ELF-1 (cell line): ENCODE results near the gene MAGIX.

Experiments used
- DNase-seq: peaks from one replicate; pipeline ENCODE4 v3.0.0-alpha.2; 2016; ENCODE audit warnings: low read depth, low spot score

Gene MAGIX

DNA sequence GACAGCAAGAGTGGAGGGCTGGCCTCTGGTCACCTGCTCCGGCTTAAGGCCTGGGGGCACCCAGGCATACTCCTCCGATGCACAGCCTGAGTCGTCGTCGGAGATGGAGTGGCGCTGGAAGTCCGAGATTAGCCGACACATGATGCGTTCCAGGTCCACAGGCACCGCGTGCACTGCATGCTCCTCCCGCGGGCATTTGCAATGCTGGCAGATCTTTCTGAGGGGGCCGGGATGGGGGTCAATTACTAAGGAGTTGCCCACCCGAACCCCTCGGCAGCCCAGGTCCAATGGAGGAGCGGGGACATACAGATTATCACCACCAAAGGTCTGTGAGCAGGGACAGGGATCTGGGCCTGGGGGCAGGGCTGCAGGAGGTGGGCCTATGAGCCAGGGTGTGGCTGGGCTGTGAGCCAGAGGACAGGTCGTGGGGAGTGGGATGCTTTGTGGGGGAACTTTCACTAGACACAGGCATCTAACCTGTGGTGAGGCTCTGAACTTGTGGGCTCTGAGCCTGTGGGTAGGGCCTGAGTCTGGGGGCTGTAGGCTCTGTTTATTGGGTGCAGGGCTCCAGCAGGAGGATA, 21.2 kb downstream of the MAGIX start:
- DNase-seq = no peak

GRCh38 chrX:49184294-49185281, 22.0 kb downstream of the MAGIX start:
- peak; percentile 99 for DNase-seq

- peak; percentile 89 for DNase-seq
Observed at GRCh38 chrX:49186125-49187027, 23.8 kb downstream of the MAGIX start, which contains the start of gene PRICKLE3. PRICKLE3 (minus strand) TSS chrX:49186373; CDS start chrX:49186297, 76 bp downstream.

GRCh38 chrX:49187028-49187394, 24.5 kb downstream of the MAGIX start:
- DNase-seq = peak; percentile 41

GRCh38 chrX:49187526-49187925, 25.0 kb downstream of the MAGIX start:
- DNase-seq = peak; percentile 34

DNA sequence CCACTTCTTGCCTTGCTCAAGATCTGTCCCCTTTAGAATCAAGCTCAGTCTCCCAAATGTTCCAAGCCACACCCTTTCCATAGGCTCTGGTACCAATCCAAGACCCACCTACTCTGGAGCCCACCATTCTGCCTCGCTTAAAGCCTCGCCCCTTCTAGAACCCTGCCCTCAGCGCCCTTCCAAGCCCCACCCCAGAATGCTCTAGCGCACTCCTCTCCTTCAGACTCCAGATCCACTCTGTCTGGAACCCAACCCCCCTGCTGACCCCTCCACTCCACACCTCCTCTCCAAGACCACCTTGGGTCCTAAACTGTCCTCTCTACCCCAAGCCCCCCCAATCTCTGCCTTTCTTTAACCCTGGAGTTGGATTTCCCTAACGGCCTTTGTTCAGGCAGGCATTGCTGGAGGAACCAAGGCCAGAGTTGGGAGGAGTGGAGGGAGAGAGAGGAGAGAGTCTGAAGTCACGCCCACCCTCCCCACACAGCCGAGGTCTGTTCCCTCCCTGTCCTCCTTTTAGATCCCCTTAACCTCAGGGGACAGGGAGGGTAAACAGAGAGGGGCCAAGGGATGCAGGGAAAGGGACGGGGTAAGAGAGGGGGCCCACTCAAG, 26.0 kb downstream of the MAGIX start:
- no peak for DNase-seq

DNA sequence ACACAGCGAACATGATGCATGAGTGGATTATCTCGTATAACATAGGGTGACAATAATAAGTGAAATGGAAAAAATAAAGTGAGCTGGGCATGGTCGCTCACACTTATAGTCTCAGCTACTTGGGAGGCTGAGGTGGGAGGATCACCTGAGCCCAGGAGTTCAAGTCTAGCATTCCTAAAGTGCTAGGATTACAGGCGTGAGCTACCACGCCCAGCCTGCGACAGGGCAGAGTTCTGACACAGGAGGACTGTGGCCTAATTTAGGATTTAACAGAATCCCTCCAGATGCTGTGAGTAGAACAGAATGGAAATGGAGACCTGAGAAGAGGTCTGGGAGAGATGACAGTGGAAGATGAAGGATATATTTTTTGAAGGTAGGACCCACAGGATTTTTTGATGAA, 27.0 kb downstream of the MAGIX start:
- no peak for DNase-seq

- DNase-seq = peak; percentile 100
Observed at GRCh38 chrX:49190821-49191573, 28.4 kb downstream of the MAGIX start.

DNA sequence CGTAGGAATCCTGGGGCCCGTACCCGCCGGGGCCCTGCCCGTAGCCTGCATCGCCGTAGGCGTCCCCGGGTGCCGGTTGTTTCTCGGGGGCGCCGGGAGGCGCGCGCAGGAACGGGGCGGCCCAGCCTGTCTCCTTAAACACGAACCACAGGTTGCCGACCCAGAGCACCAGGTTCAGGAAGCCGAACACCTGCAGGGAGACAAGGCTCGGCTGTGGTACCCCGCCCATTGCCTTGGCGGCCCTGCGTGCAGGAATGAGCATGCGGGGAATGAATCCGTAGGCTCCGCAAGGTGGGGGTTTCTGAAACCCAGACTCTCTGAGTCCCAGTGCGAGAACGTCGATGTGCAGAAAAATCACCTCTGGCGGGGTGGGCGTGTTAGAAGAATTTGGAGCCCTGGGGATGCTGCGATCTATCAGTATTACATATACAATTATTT, 29.0 kb downstream of the MAGIX start:
- DNase-seq = no peak

GRCh38 chrX:49192722-49193328, 30.3 kb downstream of the MAGIX start:
- peak; percentile 76 for DNase-seq

GRCh38 chrX:49193542-49193964, 31.0 kb downstream of the MAGIX start:
- no peak for DNase-seq

GRCh38 chrX:49197543-49198087, 35.1 kb downstream of the MAGIX start:
- no peak for DNase-seq

GRCh38 chrX:49198540-49199314, 36.2 kb downstream of the MAGIX start:
- no peak for DNase-seq

DNA sequence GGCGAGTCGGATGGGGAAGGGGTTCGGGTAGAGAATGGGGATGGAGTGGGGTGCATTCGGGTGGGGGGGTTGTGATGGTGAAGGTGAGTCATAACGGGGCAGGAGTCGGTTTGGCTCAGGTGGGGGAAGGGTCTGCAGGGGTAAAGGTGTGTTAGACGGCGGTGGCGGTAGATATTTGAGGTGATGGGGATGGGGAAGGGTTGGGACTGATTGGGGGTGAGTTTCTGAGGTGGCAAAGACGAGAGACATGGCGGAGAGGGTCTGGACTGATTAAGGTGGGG, 36.7 kb downstream of the MAGIX start:
- DNase-seq = no peak

DNA sequence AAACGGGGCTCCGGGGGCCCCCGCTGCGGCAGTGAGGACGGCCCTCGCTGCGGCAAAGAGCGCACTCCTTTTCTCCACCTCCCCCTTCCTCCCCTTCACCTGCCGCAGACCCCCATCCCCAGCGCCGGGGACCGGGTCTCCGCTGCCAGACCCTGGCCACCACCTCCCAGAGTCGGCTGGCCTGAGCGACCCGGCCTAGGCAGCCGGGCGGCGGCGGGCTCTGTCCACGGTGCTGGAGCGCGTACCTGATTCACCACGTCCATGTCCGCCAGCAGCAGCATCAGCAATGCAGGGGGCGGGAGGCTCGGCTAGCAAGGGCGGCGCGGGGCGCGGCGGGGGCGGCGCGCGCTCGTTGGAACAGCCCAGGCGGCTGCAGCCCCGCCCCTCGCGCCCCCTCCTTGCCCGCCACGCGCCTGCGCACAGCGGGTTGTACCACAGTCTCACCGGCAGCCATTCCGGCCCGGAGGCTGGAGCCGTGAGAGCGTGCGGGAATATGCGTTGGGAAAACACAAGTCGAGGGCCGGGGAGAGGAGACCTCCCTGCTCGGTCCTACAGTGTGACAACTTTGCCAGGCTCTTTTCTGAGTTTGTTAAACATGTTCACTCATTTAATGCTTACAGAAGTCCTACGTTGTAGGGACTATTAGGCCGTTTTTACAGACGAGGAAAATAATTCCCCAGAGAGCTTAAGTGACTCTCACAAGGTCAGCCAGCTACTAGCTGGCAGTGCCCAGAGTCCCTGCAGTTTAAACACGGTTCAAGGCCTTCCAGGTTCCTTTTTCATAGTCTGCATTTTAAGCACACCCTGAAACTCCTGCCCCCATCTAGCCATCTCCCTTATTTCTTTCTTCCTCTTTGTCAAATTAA, 37.6 kb downstream of the MAGIX start, which contains the start of gene SYP:
SYP (minus strand) TSS at position 288 of the 866 bp plus-strand sequence; CDS start at position 281, 7 bp downstream.
- DNase-seq = peak; percentile 97

DNA sequence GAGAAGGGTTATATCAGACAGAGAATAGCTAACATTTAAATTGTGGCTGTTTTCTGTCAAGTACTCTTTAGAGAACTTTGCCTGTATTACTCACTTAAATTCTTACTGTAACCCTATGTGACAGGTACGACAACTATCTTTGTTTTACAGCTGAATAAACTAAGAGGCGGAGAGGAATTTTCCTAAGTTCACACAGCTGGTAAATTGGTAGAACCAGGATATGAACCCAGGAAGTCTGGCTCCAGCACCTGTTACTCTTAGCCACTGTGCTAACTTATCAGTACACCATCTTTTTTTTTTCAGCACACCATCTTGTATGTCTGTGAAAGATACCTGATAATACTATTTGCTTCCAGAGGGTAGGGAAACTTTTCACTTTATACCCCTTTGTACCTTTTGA, 39.5 kb downstream of the MAGIX start:
- no peak for DNase-seq

DNA sequence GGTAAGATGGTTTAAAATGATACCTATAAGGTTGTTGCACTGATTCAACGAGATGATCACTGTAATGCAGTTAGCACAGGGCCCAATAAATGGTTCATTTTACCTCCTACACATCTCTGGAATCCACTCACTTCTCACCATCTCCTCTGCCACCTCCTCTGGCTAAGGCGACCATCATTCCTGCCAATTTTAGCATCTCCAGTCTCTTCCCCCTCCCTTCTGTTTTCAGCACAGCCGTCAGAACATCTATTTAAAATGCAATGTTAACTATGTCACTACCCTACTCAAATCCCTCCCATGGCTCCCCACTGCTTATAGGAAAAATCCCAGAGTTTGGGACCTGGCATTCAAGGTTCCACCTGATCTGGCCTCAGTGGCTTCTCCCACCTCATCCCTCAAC, 41.0 kb downstream of the MAGIX start:
- DNase-seq = no peak

DNA sequence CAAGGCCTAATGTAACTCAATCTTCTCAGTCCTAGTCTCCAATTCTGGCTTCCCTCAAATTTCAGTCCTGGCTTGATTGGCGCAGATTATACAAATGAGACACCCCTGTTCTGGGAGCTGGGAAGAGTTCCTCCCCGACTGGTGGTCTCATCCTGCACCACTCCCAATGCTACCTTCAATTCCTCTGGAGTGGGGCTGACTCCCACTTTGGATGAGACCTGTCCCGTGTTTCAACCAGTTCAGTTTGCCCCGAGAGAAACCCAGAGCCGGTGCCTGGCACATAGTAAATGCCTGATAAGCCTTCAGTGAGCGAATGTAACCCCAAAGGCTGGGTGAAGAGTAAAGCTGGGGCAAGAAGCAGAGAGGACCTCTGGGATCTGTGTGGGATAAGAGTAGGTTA, 41.5 kb downstream of the MAGIX start:
- no peak for DNase-seq
